ENCODE results near the gene NFKB1.

NFKB1 gene

DNA sequence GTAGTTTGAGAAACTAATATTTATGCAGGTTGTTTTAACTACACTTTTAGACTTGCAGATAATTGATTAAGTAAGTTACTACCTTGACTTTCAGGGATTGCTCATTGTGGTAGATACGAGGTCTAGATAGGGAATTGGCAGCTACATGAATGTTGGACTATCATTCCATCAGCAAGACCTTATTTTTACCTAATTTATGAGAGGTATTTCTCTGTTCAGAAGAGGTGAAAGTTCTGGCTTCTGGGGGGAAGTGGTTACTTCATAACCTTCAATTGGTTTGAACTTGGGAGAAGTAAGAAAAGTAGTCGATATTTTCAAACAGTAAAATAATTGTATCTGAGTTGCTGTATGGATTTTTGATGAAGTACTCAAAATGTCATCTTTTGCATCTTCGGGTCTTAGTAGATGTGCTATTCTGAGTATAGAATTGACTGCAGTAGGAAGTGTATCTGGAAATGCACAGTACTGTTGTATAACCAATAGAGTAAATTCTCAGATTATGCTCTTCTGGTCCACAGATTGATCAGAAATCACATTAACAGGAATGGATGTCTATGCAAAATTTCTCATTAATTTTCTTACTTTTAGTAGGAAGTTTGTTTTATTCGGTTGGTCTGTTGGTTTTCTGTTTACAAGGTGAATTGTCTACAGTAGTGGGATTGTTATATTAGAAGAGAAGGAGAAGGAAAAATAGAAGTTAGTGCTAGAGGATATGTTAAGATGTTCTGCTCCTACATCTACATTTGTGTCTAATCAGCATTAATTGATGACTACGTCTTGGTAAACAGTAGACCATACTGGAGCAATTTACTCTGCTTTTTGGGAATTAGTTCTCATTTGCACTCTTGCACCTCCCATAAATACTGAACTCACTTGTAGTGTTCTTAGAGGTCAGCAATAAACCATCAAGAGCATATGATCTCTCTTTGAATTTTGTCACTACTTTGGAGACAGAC is 3.0 kb downstream of the NFKB1 start:
- Histone ChIP-seq H3K36me3 (no peaks in the 10 kb centered on the region), H3K9me3 (no peaks in the 10 kb centered on the region), H3K27me3 (no peaks in the 10 kb centered on the region), H3K4me3 (ENCODE audit: low read depth, low read length) (peak overlapping the region; percentile 93; the same call in 1 of the 2 replicates), H3K4me1 (no peaks in the 10 kb centered on the region)
- TF ChIP-seq, protein P1, sequence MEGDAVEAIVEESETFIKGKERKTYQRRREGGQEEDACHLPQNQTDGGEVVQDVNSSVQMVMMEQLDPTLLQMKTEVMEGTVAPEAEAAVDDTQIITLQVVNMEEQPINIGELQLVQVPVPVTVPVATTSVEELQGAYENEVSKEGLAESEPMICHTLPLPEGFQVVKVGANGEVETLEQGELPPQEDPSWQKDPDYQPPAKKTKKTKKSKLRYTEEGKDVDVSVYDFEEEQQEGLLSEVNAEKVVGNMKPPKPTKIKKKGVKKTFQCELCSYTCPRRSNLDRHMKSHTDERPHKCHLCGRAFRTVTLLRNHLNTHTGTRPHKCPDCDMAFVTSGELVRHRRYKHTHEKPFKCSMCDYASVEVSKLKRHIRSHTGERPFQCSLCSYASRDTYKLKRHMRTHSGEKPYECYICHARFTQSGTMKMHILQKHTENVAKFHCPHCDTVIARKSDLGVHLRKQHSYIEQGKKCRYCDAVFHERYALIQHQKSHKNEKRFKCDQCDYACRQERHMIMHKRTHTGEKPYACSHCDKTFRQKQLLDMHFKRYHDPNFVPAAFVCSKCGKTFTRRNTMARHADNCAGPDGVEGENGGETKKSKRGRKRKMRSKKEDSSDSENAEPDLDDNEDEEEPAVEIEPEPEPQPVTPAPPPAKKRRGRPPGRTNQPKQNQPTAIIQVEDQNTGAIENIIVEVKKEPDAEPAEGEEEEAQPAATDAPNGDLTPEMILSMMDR (IDR thresholded peaks at IDR 0.05; ENCODE audit: low read depth, low read length): no peak
- DNase-seq: no peak

DNA sequence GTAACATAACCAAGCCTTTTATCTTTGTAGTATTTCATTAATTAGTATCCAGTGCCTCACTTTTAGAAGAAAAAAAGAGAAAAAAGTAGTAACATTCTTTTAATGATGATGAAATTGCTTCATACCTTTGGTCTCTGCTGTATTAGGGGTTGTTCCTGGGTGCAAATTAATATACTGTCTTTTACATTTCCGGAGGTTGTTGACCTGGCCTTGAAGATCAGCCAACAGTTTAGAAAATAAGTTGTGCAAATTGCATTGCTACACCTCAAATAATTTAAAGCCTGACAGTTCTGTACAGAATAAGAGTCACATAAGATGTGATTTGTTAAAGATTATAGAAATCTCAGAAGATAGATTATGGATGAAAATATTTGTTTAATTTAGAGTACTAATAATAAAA is 3.8 kb downstream of the NFKB1 start:
- no peaks in the 10 kb centered on the region for H3K9me3 ChIP-seq
- no peaks in the 10 kb centered on the region for H3K27me3 ChIP-seq
- H3K4me1 ChIP-seq: no peaks in the 10 kb centered on the region
- TF ChIP-seq, protein P1 (IDR thresholded peaks at IDR 0.05; ENCODE audit: low read depth, low read length): no peak
- H3K4me3 ChIP-seq (ENCODE audit: low read depth, low read length): no peak overlapping the region
- no peak for DNase-seq
- H3K36me3 ChIP-seq: no peaks in the 10 kb centered on the region

DNA sequence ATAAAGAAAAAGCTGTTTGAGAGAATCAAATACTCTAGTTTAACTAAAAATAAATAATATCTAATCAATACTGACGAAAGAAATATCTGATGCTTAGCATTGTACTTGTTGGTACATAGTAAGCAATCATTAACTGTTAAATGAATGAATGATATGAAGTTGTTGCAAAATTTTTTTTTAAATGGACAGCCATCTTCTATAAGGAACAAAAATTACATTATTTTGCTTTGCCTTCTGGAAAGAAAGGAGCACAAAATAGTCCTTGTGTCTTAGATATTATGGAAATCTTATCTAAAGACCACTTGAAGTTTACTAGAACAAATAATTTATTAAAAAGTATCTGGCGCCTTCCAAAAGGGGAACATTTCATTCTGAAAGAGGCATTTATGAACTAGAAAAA is 4.5 kb downstream of the NFKB1 start:
- Histone ChIP-seq H3K4me1 (no peaks in the 10 kb centered on the region), H3K27me3 (no peaks in the 10 kb centered on the region), H3K9me3 (no peaks in the 10 kb centered on the region), H3K36me3 (no peaks in the 10 kb centered on the region), H3K4me3 (ENCODE audit: low read depth, low read length) (no peak overlapping the region)
- DNase-seq: no peak
- TF ChIP-seq, protein P1 (IDR thresholded peaks at IDR 0.05; ENCODE audit: low read depth, low read length): no peak

DNA sequence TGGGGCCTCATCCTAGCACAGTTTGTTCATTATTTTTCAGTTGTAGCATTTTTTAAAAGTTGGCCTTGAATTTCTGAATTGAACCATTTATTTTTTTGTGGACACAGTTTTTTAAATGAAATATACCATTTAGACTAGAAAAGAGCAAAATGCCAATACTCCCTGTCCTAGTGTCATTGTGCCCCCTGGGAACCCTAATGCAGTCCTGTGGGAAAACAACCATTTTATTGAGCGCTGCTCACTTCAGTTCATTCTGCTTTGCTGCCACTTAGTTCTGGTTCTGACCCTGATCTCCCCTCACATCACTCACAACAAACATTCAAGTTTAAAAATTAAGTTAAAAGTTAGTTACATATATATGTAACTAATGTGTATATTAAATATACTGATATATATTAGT is 5.4 kb downstream of the NFKB1 start:
- Histone ChIP-seq H3K36me3 (no peaks in the 10 kb centered on the region), H3K27me3 (no peaks in the 10 kb centered on the region), H3K4me3 (ENCODE audit: low read depth, low read length) (no peak overlapping the region), H3K4me1 (no peaks in the 10 kb centered on the region), H3K9me3 (no peaks in the 10 kb centered on the region)
- no peak for DNase-seq
- TF ChIP-seq, protein P1 (IDR thresholded peaks at IDR 0.05; ENCODE audit: low read depth, low read length): no peak

DNA sequence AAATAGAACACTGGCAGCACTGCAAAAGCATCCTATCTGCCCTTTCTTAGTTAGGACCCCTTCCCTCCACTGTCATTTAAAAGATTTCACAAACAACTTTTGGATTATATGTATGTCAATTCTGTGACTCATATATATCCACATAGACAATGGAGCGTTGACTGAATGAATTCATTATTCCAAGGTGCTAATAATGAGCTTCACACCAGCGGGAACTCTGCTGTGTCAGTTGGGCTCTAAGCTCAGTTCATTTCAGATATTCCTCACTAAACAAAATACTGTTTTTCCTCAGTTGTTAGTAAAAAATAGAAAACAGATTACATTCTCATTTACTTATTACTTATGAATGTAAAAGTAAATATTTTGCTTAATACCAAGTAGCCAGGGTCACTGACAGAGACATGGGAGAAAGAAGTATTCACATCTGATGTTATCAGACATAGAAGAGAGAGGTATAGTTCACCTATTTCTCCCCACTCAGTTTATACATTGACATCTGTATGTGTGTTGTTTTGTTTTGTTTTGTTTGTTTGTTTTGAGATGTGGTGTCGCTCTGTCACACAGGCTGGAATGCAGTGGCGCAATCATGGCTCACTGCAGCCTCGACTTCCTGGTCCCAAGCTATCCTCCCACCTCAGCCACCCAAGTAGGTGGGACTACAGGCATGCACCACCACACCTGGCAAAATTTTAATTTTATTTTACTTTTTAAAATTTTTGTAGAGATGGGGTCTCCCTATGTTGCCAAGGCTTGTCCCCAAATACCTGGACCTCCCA is 10.9 kb downstream of the NFKB1 start:
- H3K4me1 ChIP-seq: no peaks in the 10 kb centered on the region
- TF ChIP-seq, protein P1 (IDR thresholded peaks at IDR 0.05; ENCODE audit: low read depth, low read length): no peak
- H3K4me3 ChIP-seq (ENCODE audit: low read depth, low read length): no peak overlapping the region
- no peaks in the 10 kb centered on the region for H3K9me3 ChIP-seq
- H3K27me3 ChIP-seq: no peaks in the 10 kb centered on the region
- DNase-seq: no peak
- no peaks in the 10 kb centered on the region for H3K36me3 ChIP-seq

All from BE2C (cell line).